ENCODE data around the gene DTYMK. TPM values are rescaled to one million over a fixed set of nuclear protein-coding genes. Genes with fewer than 3 reads are reported as not detected.

The DTYMK gene
- total RNA-seq, 1 donor from 2014 or later: 51.4 TPM

DNA sequence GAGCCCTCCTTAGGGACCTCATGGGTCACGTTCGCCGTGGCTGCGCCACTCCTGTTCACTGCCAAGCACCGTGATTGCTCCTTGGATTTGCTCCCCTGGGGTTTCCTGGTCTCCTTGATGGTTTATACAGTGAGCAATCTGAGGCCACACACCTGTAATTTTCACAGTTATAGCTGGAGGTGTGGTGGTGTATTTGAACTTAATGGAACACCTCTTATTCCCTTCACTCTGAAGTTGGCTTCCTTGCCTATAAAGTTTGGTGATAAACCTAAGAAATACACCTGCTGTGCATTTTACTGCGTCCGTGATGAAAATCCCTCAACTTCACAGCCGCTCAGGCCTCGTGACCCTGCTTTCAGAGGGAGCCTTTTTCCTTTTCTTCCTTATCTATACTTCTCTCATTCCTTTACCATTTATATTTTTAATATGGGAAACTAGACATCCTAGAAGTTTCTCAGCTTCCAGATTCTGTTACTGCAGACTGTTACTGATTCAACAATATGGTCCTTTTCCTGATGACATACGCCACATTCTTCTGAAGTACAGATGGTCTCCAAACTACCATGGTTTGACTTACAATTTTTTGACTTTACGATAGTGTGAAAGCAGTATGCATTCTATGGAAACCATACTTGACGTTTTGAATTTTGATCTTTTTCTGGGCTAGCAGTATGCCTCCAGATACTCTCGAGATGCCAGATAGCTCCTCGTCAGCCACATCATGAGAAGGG is 40.5 kb downstream of the DTYMK start:
- peaks cover 4% of the 10 kb centered on the region for H3K4me1 Mint-ChIP-seq (ENCODE audit: low read depth)
- no peak for DNase-seq (ENCODE audit: low spot score, unreplicated experiment)
- peak overlapping the region; percentile 88 for H3K27ac Mint-ChIP-seq
- peaks cover 2% of the 10 kb centered on the region for H3K36me3 Mint-ChIP-seq (ENCODE audit: insufficient read depth)
- H3K4me3 Mint-ChIP-seq (ENCODE audit: low read depth): no peak overlapping the region
- no peaks in the 10 kb centered on the region for H3K9me3 Mint-ChIP-seq (ENCODE audit: low read depth)
- no peaks in the 10 kb centered on the region for H3K27me3 Mint-ChIP-seq
- TF ChIP-seq, protein P1, sequence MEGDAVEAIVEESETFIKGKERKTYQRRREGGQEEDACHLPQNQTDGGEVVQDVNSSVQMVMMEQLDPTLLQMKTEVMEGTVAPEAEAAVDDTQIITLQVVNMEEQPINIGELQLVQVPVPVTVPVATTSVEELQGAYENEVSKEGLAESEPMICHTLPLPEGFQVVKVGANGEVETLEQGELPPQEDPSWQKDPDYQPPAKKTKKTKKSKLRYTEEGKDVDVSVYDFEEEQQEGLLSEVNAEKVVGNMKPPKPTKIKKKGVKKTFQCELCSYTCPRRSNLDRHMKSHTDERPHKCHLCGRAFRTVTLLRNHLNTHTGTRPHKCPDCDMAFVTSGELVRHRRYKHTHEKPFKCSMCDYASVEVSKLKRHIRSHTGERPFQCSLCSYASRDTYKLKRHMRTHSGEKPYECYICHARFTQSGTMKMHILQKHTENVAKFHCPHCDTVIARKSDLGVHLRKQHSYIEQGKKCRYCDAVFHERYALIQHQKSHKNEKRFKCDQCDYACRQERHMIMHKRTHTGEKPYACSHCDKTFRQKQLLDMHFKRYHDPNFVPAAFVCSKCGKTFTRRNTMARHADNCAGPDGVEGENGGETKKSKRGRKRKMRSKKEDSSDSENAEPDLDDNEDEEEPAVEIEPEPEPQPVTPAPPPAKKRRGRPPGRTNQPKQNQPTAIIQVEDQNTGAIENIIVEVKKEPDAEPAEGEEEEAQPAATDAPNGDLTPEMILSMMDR (IDR thresholded peaks at IDR 0.05; ENCODE audit: unreplicated experiment): no peak

DNA sequence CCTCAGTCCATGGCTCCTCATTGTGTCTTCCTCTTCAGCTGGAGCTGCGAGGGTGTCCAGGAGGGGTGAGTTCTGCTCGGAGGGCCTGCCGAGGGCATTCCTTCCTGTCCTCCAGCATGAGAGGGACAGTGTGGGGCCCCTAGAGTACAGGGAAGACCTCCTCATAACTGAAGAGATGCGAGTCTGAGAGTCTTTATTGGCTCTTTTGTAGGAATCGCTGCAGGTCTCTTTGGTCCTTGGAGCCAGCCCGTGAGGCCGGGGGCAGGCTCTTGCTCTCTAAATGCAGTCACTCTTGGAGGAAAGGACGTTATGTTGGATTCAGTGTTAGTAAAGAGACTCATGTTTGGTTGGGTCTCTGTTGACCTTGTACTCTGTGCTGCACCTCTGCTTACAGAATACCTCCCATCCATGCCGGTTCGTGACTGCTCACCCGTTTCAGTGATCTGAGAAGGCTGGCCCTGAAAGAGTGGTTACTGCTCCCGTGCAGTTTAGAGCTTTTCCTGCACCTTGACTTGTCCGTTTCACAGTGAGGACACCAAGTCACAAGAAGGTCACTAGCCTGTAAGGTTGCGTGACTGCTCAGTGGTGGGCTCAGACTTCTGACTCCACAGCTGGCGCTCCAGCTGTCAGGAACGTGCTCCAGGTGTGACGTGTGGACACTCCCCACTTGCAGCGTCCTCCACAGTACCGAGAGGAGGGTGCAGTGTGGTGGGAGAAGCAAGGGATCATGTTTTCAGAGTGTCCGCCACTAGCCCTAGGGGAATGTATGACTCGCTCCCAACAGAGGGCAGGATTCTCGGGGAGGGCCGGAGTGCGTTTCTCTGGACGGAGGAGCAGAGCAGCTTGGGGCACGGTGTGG is 41.3 kb downstream of the DTYMK start:
- H3K27ac Mint-ChIP-seq: peak overlapping the region; percentile 56
- no peak for DNase-seq (ENCODE audit: low spot score, unreplicated experiment)
- H3K36me3 Mint-ChIP-seq (ENCODE audit: insufficient read depth): peaks cover 2% of the 10 kb centered on the region
- H3K9me3 Mint-ChIP-seq (ENCODE audit: low read depth): no peaks in the 10 kb centered on the region
- no peaks in the 10 kb centered on the region for H3K27me3 Mint-ChIP-seq
- TF ChIP-seq, protein P1 (IDR thresholded peaks at IDR 0.05; ENCODE audit: unreplicated experiment): no peak
- H3K4me3 Mint-ChIP-seq (ENCODE audit: low read depth): no peak overlapping the region
- peaks cover 9% of the 10 kb centered on the region for H3K4me1 Mint-ChIP-seq (ENCODE audit: low read depth)

DNA sequence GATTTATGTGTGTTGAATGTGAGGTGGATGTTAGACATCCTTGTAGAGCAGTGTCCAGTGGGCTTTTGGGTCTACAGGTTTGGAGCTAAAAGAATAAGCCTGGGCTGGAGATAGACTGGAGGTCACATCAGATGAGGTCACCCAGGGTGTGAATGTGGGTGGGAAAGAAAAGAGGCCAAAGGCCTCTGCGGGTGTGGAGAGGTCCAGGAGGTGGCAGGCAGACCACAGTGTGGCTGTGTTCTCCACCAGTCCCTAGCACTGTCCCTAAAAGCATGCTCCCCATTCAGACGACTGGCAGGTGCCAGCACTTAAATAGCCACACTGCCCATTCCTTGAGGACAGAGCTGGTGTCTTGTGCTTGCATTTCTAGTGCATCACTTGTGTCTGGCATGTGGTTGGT is 45.0 kb downstream of the DTYMK start:
- DNase-seq (ENCODE audit: low spot score, unreplicated experiment): no peak
- Mint-ChIP-seq H3K9me3 (ENCODE audit: low read depth) (no peaks in the 10 kb centered on the region), H3K36me3 (ENCODE audit: insufficient read depth) (peaks cover 4% of the 10 kb centered on the region), H3K4me3 (ENCODE audit: low read depth) (no peak overlapping the region), H3K4me1 (ENCODE audit: low read depth) (peaks cover 19% of the 10 kb centered on the region), H3K27me3 (no peaks in the 10 kb centered on the region), H3K27ac (no peak overlapping the region)
- TF ChIP-seq, protein P1 (IDR thresholded peaks at IDR 0.05; ENCODE audit: unreplicated experiment): no peak

DNA sequence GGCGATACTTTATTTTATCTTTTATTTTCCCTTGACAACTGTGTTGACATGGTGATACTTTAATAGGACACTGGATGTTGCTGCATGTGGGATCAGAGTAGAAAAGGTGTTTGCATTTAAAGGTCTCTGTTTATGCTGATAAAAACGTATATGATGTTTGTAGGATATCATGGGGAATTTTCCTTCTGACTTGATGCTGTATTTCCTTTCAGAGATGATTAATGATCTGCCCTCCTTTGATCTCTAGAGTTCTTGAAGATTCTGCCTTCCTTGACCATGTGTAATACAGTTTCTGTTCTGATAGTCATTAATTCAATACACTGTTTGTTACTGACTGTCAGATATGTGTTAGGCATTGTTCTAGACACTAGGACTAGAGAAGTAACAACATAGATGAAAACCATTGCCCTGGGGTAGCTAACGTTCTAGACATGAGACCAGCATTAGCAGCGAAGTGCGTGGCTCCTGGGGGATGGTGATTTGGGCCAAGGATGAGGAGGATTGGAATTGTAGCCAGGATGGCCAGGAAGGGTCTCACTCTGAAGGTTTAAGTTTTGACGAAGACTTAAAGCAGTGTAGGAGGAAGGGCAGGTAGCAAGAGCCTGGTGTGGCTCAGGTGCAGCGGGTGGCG is 46.3 kb downstream of the DTYMK start:
- TF ChIP-seq, protein P1 (IDR thresholded peaks at IDR 0.05; ENCODE audit: unreplicated experiment): no peak
- no peaks in the 10 kb centered on the region for H3K27me3 Mint-ChIP-seq
- H3K27ac Mint-ChIP-seq: no peak overlapping the region
- H3K4me3 Mint-ChIP-seq (ENCODE audit: low read depth): no peak overlapping the region
- no peaks in the 10 kb centered on the region for H3K9me3 Mint-ChIP-seq (ENCODE audit: low read depth)
- peaks cover 24% of the 10 kb centered on the region for H3K4me1 Mint-ChIP-seq (ENCODE audit: low read depth)
- DNase-seq (ENCODE audit: low spot score, unreplicated experiment): no peak
- peaks cover 4% of the 10 kb centered on the region for H3K36me3 Mint-ChIP-seq (ENCODE audit: insufficient read depth)

DNA sequence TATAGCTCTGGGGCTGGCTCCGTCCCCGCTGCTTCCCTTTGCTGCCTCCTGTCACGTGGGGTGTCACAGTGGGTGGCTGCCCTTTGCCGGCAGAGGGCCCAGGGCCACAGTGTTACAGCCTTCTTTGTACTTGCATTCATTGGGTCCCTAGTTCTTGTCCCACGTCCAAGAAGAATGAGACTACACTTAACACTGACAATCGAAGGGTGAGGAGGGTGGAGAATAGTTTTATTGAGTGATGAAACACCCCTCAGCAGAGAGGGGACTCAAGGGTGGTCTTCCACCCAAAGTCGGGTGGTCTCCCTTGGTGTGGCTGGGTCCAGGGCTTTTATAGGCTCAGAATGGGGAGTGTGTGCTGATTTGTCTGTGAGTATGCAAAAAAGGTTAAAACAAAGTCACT is 47.2 kb downstream of the DTYMK start:
- H3K27me3 Mint-ChIP-seq: no peaks in the 10 kb centered on the region
- peak overlapping the region; percentile 24 for H3K27ac Mint-ChIP-seq
- H3K4me3 Mint-ChIP-seq (ENCODE audit: low read depth): peak overlapping the region; percentile 52
- no peaks in the 10 kb centered on the region for H3K9me3 Mint-ChIP-seq (ENCODE audit: low read depth)
- DNase-seq (ENCODE audit: low spot score, unreplicated experiment): no peak
- H3K4me1 Mint-ChIP-seq (ENCODE audit: low read depth): peaks cover 24% of the 10 kb centered on the region
- TF ChIP-seq, protein P1 (IDR thresholded peaks at IDR 0.05; ENCODE audit: unreplicated experiment): no peak
- peaks cover 2% of the 10 kb centered on the region for H3K36me3 Mint-ChIP-seq (ENCODE audit: insufficient read depth)

Measured in progenitor cell of endocrine pancreas (in vitro differentiated cells).